H1 (cell line): ENCODE measurements around the gene PRKAR1B. TPM values are rescaled to one million over a fixed set of nuclear protein-coding genes. Genes with fewer than 3 reads are reported as not detected.

ENCODE experiments used
- CTCF ChIA-PET: fragments of 300-600 bp; sonication (Branson Sonifier 250); formaldehyde crosslinking; loops from one replicate; lab custom pipeline; 2021; ENCODE audit not compliant: partially characterized antibody; lab: Charles Lee
- POLR2A ChIA-PET: fragments of 300-600 bp; sonication (Branson Sonifier 250); formaldehyde crosslinking; loops from one replicate; lab custom pipeline; 2021; ENCODE audit warnings: inconsistent platforms; ENCODE audit not compliant: partially characterized antibody; lab: Charles Lee
- DNase-seq, 2 experiments: peaks; one replicate each; pipeline versions ENCODE4 v3.0.0 to v3.0.0-alpha.2; 2010 to 2022; ENCODE audit warnings: low spot score in 2 of 2, low read depth in 1 of 2, mixed read lengths in 1 of 2
- FAIRE-seq: peaks from 2 replicates; lab custom pipeline; 2011; peaks lifted over from hg19 to GRCh38; lab: Jason Lieb, UNC
- H2AFZ ChIP-seq: 2 replicates; pipeline ENCODE4 v1.8.1; 2012; ENCODE audit warnings: low read length, inconsistent platforms
- H2AK5ac ChIP-seq: 2 replicates; pipeline ENCODE4 v1.6.1; 2013; ENCODE audit warnings: low read depth, low read length
- H2BK120ac ChIP-seq: replicated peaks from 2 replicates; pipeline ENCODE3; 2013; ENCODE audit warnings: low read depth, low read length, inconsistent platforms
- H2BK12ac ChIP-seq: 2 replicates; pipeline ENCODE4 v1.6.1; 2013; ENCODE audit warnings: low read depth, low read length
- H2BK15ac ChIP-seq: 2 replicates; pipeline ENCODE4 v1.6.1; 2013; ENCODE audit warnings: low read length
- H2BK20ac ChIP-seq: 2 replicates; pipeline ENCODE4 v1.6.1; 2013; ENCODE audit warnings: low read length
- H2BK5ac ChIP-seq: 2 replicates; pipeline ENCODE4 v1.6.1; 2013; ENCODE audit warnings: low read depth, low read length
- H3K14ac ChIP-seq: 2 replicates; pipeline ENCODE4 v1.6.1; 2013; ENCODE audit warnings: inconsistent platforms; ENCODE audit not compliant: insufficient read length
- H3K18ac ChIP-seq: 2 replicates; pipeline ENCODE4 v1.6.1; 2013; ENCODE audit warnings: low read length; ENCODE audit errors: extremely low read depth
- H3K23ac ChIP-seq: 2 replicates; pipeline ENCODE4 v1.6.1; 2013; ENCODE audit warnings: inconsistent platforms; ENCODE audit not compliant: insufficient read length
- H3K23me2 ChIP-seq: 2 replicates; pipeline ENCODE4 v1.6.1; 2013; ENCODE audit warnings: low read depth, low read length
- H3K27ac ChIP-seq: 2 replicates; pipeline ENCODE4 v1.6.1; 2011; ENCODE audit warnings: low read depth, low read length, inconsistent platforms
- H3K27me3 ChIP-seq, 4 experiments: replicated peaks in 1 of 4; 1 replicate in 1 of 4; 2 replicates in 3 of 4; pipeline versions ENCODE4 v1.6.1 to v1.8.1; 2011 to 2013; ENCODE audit warnings: low read length in 3 of 4, mild to moderate bottlenecking in 3 of 4, inconsistent platforms in 2 of 4, mixed read lengths in 2 of 4, moderate library complexity in 1 of 4; ENCODE audit not compliant: control insufficient read depth in 3 of 4, insufficient read depth in 3 of 4; ENCODE audit errors: extremely low read depth in 1 of 4
- H3K36me3 ChIP-seq, 4 experiments: 2 replicates each; pipeline versions ENCODE4 v1.6.1 to v1.8.1; 2011 to 2013; ENCODE audit warnings: mild to moderate bottlenecking in 4 of 4, low read length in 3 of 4, moderate library complexity in 2 of 4, control low read depth in 1 of 4, inconsistent platforms in 1 of 4; ENCODE audit not compliant: insufficient read depth in 4 of 4, control insufficient read depth in 2 of 4
- H3K4ac ChIP-seq: replicated peaks from 2 replicates; pipeline ENCODE3; 2013; ENCODE audit warnings: low read length, low read depth, mixed read lengths, inconsistent platforms; ENCODE audit not compliant: insufficient read length
- H3K4me1 ChIP-seq, 4 experiments: replicated peaks in 1 of 4; 1 replicate in 1 of 4; 2 replicates in 3 of 4; pipeline versions ENCODE4 v1.6.1 to v1.8.1; 2011 to 2013; ENCODE audit warnings: low read length in 3 of 4, inconsistent platforms in 2 of 4, mixed read lengths in 1 of 4; ENCODE audit not compliant: insufficient read depth in 4 of 4, control insufficient read depth in 3 of 4
- H3K4me2 ChIP-seq, 2 experiments: 2 replicates each; pipeline versions ENCODE4 v1.6.1 to v1.8.1; 2011 to 2013; ENCODE audit warnings: low read depth in 2 of 2, low read length in 2 of 2, control low read depth in 1 of 2, inconsistent platforms in 1 of 2, mild to moderate bottlenecking in 1 of 2; ENCODE audit not compliant: insufficient read depth in 1 of 2
- H3K4me3 ChIP-seq, 4 experiments: fragments of 200-600, 300-600 bp in 1 of 4; sonication (generic), shearing (Covaris generic), sonication (Bioruptor Twin) in 1 of 4; 2 replicates each; pipeline versions ENCODE4 v1.5.1 to v1.8.1; 2011 to 2016; ENCODE audit warnings: low read length in 4 of 4, low read depth in 3 of 4, control low read depth in 2 of 4, inconsistent platforms in 2 of 4, mild to moderate bottlenecking in 2 of 4, mixed read lengths in 1 of 4, moderate library complexity in 1 of 4; ENCODE audit not compliant: insufficient read depth in 2 of 4; ENCODE audit errors: extremely low read depth in 1 of 4
- H3K56ac ChIP-seq: replicated peaks from 2 replicates; pipeline ENCODE3; 2013; ENCODE audit warnings: low read depth, mild to moderate bottlenecking, mixed read lengths, low read length, inconsistent platforms; ENCODE audit not compliant: insufficient read length
- H3K79me1 ChIP-seq: 2 replicates; pipeline ENCODE4 v1.6.1; 2013; ENCODE audit warnings: low read depth, low read length, control low read depth
- H3K79me2 ChIP-seq, 2 experiments: 2 replicates each; pipeline versions ENCODE4 v1.6.1 to v1.8.1; 2012 to 2013; ENCODE audit warnings: low read length in 2 of 2, mild to moderate bottlenecking in 2 of 2, inconsistent platforms in 1 of 2; ENCODE audit not compliant: insufficient read depth in 2 of 2, control insufficient read depth in 1 of 2
- H3K9ac ChIP-seq, 4 experiments: replicated peaks in 1 of 4; 1 replicate in 1 of 4; 2 replicates in 3 of 4; pipeline versions ENCODE4 v1.6.1 to v1.8.1; 2011 to 2013; ENCODE audit warnings: low read depth in 3 of 4, low read length in 3 of 4, control low read depth in 2 of 4, mild to moderate bottlenecking in 2 of 4, moderate library complexity in 2 of 4, inconsistent platforms in 1 of 4; ENCODE audit errors: extremely low read depth in 1 of 4
- H3K9me3 ChIP-seq, 2 experiments: 2 replicates each; pipeline versions ENCODE4 v1.6.1 to v1.8.1; 2012 to 2013; ENCODE audit warnings: mild to moderate bottlenecking in 2 of 2, moderate library complexity in 2 of 2, control low read depth in 1 of 2, inconsistent platforms in 1 of 2, low read depth in 1 of 2, low read length in 1 of 2, mixed read lengths in 1 of 2; ENCODE audit not compliant: insufficient read depth in 2 of 2
- H4K20me1 ChIP-seq, 2 experiments: replicated peaks in 1 of 2; 2 replicates each; pipeline versions ENCODE3 to v1.8.1; 2011 to 2013; ENCODE audit warnings: inconsistent platforms in 2 of 2, low read length in 2 of 2, mild to moderate bottlenecking in 1 of 2; ENCODE audit not compliant: insufficient read depth in 2 of 2, control insufficient read depth in 1 of 2
- H4K5ac ChIP-seq: 2 replicates; pipeline ENCODE4 v1.6.1; 2013; ENCODE audit warnings: low read length, low read depth, mixed read lengths, inconsistent platforms; ENCODE audit not compliant: insufficient read length
- H4K8ac ChIP-seq: 2 replicates; pipeline ENCODE4 v1.8.0; 2013; ENCODE audit warnings: mild to moderate bottlenecking, moderate library complexity, low read length, inconsistent platforms; ENCODE audit not compliant: insufficient read depth; ENCODE audit errors: extremely low read depth
- H4K91ac ChIP-seq: replicated peaks from 2 replicates; pipeline ENCODE3; 2013; ENCODE audit warnings: low read length, mixed read lengths, inconsistent platforms; ENCODE audit not compliant: insufficient read length
- GTF2F1 ChIP-seq: IDR thresholded peaks from 2 replicates; pipeline ENCODE4 v1.6.1; 2012; ENCODE audit warnings: low read depth, low read length, improper control_type of control experiment, borderline replicate concordance
- KDM5A ChIP-seq: fragments of 200-600 bp; IDR thresholded peaks from 2 replicates; pipeline ENCODE4 v1.7.1; 2012; ENCODE audit warnings: mild to moderate bottlenecking, low read length, inconsistent platforms, mixed read lengths
- POU5F1 ChIP-seq: IDR thresholded peaks from 2 replicates; pipeline ENCODE4 v1.6.1; 2011; ENCODE audit warnings: low read depth, mild to moderate bottlenecking, low read length, moderate library complexity
- RXRA ChIP-seq: IDR thresholded peaks from 2 replicates; pipeline ENCODE4 v1.6.1; 2011; ENCODE audit warnings: low read depth, mild to moderate bottlenecking, low read length, moderate library complexity; ENCODE audit not compliant: insufficient read depth
- SAP30 ChIP-seq: fragments of 300-600 bp; sonication (generic); IDR thresholded peaks from 2 replicates; pipeline ENCODE4 v1.7.1; 2012; ENCODE audit warnings: low read length, moderate library complexity, mild to moderate bottlenecking, inconsistent platforms; ENCODE audit not compliant: insufficient read depth, insufficient replicate concordance
- SRF ChIP-seq: IDR thresholded peaks from 2 replicates; pipeline ENCODE4 v1.6.1; 2011; ENCODE audit warnings: mild to moderate bottlenecking, low read depth, low read length, moderate library complexity
- TBP ChIP-seq: IDR thresholded peaks from 2 replicates; pipeline ENCODE4 v1.6.1; 2011; ENCODE audit warnings: low read depth, low read length, improper control_type of control experiment
- WGBS, 2 experiments: shearing (Covaris generic) in 1 of 2; methylation state at CpG; one replicate each; pipeline versions ENCODE4 v1.1.6 to v1.1.7; 2013 to 2015; ENCODE audit warnings: low lambda C conversion rate in 2 of 2, mixed read lengths in 2 of 2, inconsistent platforms in 1 of 2, low coverage in 1 of 2, missing lambda C conversion rate in 1 of 2; ENCODE audit not compliant: insufficient replicate concordance in 2 of 2, insufficient coverage in 1 of 2, insufficient read length in 1 of 2; ENCODE audit errors: extremely low coverage in 1 of 2, missing lambda C conversion rate in 1 of 2; 5-methylcytosine and 5-hydroxymethylcytosine counted together
- polyA plus RNA-seq, 7 experiments: library from polyadenylated mRNA; depleted of rRNA in 3 of 7; stranded (reverse) in 5 of 7; unstranded in 2 of 7; fragments of >200 nt in 5 of 7; fragments of 200-250 nt in 2 of 7; gene quantifications; 1 replicate in 5 of 7; 2 replicates in 1 of 7; 4 replicates in 1 of 7; pipeline versions ENCODE4 v1.2.1 to v1.2.3, GENCODE V29; 2011 to 2013; ENCODE audit warnings: missing spikeins in 2 of 7, mixed read lengths in 2 of 7
- total RNA-seq: library from RNA; stranded (reverse); fragmentation: NEBNext Ultra II Directional; extraction: Animal tissue kit (Norgen Biotek cat#: 25700); gene quantifications from 2 replicates; pipeline ENCODE4 v1.2.1, GENCODE V29; 2021

PRKAR1B gene
- total and polyA plus RNA-seq, 2 of the 8 experiments (the other 6 are each of a cell fraction or from before 2014, with no cell fraction given), result 12.3 to 55.7 TPM

- Histone ChIP-seq H3K79me2 (no peaks in the 10 kb centered on the region), H3K14ac (no peak overlapping the region), H3K56ac (no peak overlapping the region), H3K23me2 (peaks cover 3% of the 10 kb centered on the region; the same call in 1 of the 2 replicates), H2BK15ac (no peak overlapping the region), H2BK20ac (no peak overlapping the region), H2BK12ac (peak overlapping the region; percentile 39; the same call in 1 of the 2 replicates), H3K4me1 (peaks cover 0 to 19% (median 14%) of the 10 kb centered on the region in 4 experiments; a peak in 6 of 7 replicates), H3K27ac (no peak overlapping the region), H3K9me3 (no peaks in the 10 kb centered on the region; a peak in 1 of 4 replicates), H3K4me2 (no peak overlapping the region), H2AK5ac (peak overlapping the region; percentile 40; the same call in 1 of the 2 replicates), H3K36me3 (no peaks in the 10 kb centered on the region; a peak in 2 of 8 replicates), H2BK120ac (no peak overlapping the region), H4K20me1 (peaks cover 2 to 3% of the 10 kb centered on the region in 2 experiments), H3K79me1 (no peaks in the 10 kb centered on the region), H2BK5ac (peak overlapping the region; percentile 44; the same call in 1 of the 2 replicates), H3K4ac (peak overlapping the region; percentile 94), H4K91ac (peak overlapping the region; percentile 6), H3K27me3 (no peaks in the 10 kb centered on the region), H3K18ac (no peak overlapping the region), H4K8ac (peak overlapping the region; percentile 38; the same call in 1 of the 2 replicates), H3K4me3 (no peak overlapping the region), H4K5ac (no peak overlapping the region), H3K23ac (no peak overlapping the region), H2AFZ (no peak overlapping the region), H3K9ac (no peak overlapping the region)
- CTCF ChIA-PET, result interaction anchor here (0.8 to 1.6 kb wide), 6 partner anchors 12 to 250 kb away, joined by 3 to 4 read pairs (median 4); no protein-coding TSS in a partner anchor
- 96% methylated on average over 35 of the region's 38 CpGs; no CpG with 5 or more reads in 1 of the 2 experiments for WGBS, 2 experiments
- DNase-seq, result no peak
- no peak for FAIRE-seq
- POLR2A ChIA-PET, result interaction anchor here (1.3 to 1.6 kb wide), 2 partner anchors 9 to 202 kb away, joined by 3 to 5 read pairs; no protein-coding TSS in a partner anchor
- TF ChIP-seq TBP (no peak), SAP30 (no peak), KDM5A (no peak), GTF2F1 (no peak), POU5F1 (no peak), SRF (no peak), RXRA (no peak)
Measured at GRCh38 chr7:571718-572415, 155.2 kb downstream of the PRKAR1B start.
